GM21423 (cell line): ENCODE results near the gene NANOS3.
"Not testable (repeated sequence)": the region's sequence is repeated elsewhere in the genome, so short reads cannot be mapped to it uniquely, and the experiment has no call there.

Source experiments
- ATAC-seq: cut with Tn5 transposase; IDR thresholded peaks from one replicate; pipeline ENCODE4 v1.9.1; 2021; ENCODE audit warnings: mild to moderate bottlenecking, moderate library complexity; ENCODE audit not compliant: unreplicated experiment

The NANOS3 gene

DNA sequence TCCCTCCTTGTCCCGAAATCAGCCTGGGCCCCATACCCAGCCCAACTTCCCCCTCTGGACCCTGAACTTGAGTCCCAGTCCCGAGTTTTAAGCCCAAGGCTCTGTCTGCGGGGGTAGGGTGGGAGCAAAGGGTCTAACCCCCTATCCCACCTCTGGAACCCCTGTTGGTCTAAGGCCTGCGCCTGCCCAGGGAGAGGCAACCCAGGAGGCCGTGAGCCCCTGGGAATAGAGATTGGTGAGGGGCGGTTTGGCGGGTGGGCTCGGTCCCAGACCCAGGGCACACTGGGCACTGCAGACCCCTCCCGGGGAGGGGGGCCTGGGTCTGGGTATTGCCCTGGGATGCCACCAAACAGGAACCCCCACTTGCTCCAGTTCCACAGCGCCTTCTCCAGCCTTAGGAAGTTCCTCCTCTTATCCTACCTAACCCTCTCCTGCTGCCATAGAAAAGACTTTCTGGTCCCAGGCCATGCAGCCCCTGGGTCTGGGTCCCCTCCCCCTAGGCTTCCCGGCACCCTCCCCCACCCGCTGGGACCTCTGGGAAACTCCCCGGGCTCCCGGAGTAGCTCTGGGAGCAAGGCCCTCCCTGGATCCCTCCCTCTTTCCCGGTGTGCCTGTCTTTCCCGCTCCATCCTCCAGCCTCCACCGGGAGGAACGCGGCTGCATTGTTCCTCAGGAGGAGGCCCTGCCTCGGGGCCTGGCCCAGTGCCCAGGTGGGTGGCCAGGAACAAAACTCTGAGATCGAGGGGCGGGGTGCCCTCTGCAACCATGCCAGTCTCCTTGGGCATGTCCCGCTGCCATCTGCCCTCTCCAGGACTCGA, 33.6 kb upstream of the NANOS3 start:
- ATAC-seq = no peak

GRCh38 chr19:13844130-13844631, 32.8 kb upstream of the NANOS3 start:
- ATAC-seq = no peak

- peak; percentile 51 for ATAC-seq
These were observed 30.2 kb upstream of the NANOS3 start for GRCh38 chr19:13846557-13847406.

DNA sequence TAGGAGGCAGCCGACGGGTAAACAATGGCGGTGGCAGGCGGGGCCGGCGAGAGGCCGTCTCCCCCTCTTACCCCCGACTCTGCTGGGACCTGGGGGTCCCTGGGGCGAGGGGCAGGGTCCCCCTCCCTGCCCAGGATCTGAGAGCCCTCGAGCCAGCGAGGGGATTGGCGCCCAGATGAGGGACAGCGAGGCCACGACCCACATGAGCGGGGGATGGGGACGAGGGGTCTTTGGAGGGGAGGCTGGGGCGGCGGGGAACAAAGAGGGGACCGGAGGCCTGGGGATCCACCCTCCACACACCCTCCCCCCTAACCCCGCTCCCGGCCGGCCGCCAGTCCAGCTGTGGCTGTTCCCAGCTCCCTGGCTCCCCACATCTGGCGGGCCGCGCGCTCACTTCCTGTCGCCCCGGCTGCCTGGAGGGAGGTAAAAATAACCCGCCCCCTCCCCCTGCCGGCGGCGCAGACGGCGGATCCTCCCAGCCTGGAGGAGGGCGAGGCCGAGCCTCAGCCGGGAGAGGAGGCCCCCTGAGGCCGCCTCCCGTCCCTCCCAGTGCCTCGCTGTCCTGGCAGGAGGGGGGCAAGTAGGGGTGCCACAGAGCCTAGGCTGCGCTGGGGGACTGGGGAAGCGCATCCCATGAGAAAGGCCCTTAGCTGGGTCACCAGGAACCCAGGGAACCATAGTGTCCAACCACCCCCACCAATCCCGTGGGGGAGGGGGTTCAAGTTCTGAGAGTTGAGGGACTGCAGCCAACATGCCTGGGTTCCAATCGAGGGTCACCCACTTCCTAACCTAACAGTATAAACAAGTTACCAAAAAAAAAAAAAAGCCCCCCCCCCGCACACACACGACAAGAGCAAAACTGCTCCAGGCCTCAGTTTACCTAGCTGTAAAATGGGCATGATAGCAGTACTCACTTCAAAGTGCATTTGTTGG, 29.3 kb upstream of the NANOS3 start:
- peak; percentile 23 for ATAC-seq

- ATAC-seq = no peak
These were observed 28.6 kb upstream of the NANOS3 start for GRCh38 chr19:13848340-13848677.

DNA sequence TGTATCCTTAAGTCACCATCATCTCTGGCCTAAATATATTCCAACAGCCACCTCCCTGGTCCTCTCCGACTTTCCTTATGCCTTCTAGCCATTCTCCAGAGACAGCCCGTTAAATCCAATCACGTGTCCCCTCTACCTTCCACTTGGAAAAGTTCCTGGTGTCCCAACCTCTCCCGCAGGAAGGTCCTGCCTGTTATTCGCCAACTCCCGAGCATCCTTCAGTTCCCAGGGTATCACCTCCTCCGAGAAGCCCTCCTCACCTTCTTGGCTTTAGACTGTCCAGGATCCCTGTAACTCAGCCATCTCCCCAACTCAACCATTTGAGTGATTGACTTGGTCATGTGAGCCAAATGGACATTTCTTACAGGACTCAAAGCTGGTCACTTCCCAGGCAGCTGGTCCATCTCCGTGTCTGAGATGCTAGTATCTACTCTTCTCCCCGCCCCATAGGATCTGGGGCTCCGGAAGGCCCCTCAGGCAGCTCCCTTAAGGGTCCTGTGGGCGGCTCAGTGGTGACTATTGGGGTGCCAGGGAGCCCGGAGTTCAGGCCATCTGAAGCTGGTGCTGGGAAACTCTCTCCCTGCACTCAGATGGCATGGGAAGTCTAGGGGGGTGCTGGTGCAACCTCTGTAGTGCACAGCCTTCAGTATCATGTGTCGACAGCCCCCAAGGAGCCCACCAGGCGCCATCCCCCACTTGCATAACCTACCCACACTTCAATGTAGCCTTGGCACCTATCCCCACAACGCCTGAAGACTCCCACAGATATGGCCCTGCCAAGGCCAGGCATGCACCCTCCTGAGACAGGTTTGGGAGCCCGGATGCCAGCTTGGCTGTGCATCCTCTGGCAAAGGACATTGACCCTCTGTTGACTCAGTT, 27.9 kb upstream of the NANOS3 start:
- no peak for ATAC-seq

GRCh38 chr19:13849991-13850909, 26.7 kb upstream of the NANOS3 start:
- ATAC-seq = no peak

- ATAC-seq = no peak
These were observed 25.8 kb upstream of the NANOS3 start for GRCh38 chr19:13850910-13851733.

GRCh38 chr19:13851734-13852114, 25.2 kb upstream of the NANOS3 start:
- not testable (repeated sequence) for ATAC-seq

DNA sequence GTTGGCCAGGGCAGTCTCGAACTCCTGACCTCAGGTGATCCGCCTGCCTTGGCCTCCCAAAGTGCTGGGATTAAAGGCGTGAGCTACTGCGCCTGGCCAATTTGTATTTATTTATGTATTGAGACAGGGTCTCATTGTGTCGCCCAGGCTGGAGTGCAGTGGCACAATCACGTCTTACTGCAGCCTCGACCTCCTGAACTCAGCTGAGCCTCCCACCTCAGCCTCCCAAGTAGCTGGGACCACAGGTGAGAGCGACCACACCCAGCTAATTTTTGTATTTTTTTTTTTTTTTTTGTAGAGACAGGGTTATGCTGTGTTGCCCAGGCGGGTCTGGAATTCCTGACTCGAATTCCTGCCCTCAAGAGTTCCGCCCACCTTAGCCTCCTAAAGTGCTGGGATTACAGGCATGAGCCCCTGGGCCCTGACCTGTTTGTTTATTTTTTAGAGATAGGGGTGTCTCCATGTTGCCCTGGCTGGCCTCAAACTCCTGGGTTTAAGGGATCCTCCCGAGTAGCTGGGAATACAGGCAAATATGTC, 24.7 kb upstream of the NANOS3 start:
- not testable (repeated sequence) for ATAC-seq

- ATAC-seq = no peak
These were observed 20.4 kb upstream of the NANOS3 start for GRCh38 chr19:13856497-13856896.

DNA sequence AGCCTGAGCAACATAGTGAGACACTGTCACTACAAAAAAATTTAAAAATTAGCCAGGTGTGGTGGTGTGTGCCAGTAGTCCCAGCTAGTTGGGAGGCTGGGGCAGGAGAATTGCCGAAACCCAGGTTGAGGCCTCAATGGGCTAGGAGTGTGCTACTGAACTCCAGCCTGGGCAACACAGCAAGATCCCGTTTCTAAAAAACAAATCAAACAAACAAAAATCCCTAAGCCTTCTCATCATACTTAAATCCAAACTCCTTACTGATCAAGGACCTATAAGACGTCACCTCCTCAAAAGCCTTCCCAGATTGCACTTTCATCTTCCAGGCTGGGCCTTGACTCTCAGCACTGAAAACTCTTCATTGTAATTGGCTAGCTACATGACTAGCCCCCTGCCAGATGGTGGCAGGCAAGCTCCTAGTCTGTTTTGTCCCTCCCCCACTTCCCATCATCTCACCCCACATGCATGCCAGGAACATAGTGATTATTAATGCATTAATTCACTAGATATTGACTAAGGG, 17.5 kb upstream of the NANOS3 start:
- ATAC-seq = no peak

DNA sequence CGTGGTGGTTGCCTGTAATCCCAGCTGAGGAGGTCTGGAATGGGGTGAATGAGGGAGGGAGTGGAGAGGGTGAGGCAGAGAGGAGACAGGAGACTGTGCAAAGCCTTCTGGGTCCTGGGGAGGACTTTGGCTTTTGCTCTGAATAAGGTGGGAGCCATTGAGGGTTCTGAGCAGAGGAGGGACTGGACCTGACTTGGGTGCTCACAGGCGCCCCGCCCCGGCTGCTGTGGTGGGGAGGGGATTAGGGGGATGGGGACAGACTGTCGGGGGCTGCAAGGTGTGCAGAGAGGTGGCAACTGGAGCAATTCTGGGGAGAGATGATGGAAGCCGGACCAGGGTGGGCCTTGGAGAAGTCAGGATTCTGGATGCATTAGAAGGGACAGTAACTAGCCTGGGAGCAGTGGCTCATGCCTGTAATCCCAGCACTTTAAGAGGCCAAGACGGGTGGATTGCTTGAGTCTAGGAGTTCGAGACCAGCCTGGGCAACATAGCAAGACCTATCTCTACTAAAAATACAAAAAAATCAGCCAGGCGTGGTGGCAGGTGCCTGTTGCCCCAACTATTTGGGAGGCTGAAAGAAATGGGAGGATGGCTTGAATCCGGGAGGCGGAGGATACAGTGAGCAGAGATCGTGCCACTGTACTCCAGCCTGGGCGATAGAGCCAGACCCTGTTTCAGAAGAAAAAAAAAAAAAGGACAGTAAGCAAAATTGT, 16.1 kb upstream of the NANOS3 start:
- no peak for ATAC-seq

DNA sequence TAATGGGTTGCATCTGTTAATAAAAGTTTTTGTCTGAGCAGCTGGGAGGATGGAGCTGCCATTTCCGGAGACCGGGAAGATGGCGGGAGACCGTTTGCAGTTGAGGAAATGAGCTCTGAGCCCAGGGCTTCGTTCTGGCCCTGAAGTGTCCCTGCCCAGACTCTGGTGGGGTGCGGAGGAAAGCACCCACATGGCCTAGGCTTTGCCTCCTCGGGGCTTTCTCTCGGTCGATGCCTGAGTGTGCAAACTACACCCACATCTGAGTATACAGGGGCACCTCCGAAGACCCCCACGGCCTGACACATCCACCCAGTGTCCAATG, 15.6 kb upstream of the NANOS3 start:
- ATAC-seq = peak; percentile 20

- ATAC-seq = peak; percentile 72
These were observed 15.0 kb upstream of the NANOS3 start for GRCh38 chr19:13861714-13862531.

DNA sequence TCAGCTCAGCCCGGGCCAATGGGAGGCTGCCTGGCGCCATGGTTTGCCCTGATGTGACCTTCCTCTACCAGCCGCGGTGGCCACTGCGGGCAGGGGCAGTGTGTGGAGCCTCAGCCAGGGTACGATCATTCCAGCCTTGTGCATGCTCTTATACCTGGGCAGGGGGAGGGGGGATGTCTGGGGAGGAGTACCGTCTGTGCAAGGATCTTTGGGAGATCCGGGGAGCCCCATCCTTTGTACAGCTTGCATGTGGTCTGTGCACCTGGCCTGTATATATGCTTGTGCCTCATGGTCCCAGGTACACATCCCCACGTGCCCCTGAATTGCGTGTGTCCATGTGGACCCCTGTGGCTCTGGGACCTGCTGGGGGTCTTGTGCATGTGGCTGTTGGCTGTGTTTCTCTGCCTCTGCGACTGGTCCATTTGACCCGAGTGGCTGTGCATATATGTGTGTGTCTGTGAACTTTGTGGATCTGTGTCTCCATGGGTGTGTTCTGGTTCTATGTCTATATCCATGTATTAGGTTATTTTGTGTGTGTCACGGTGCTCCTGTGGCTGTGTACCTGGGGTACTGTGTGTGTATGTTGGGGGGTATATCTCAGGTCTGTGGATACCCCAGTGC, 12.8 kb upstream of the NANOS3 start:
- ATAC-seq = no peak
